GM18868 (cell line): ENCODE measurements around the gene TCOF1.
"Not testable (repeated sequence)": the region's sequence is repeated elsewhere in the genome, so short reads cannot be mapped to it uniquely, and the experiment has no call there.

Experiments used
- ATAC-seq: cut with Tn5 transposase; IDR thresholded peaks from one replicate; pipeline ENCODE4 v1.9.1; 2021; ENCODE audit warnings: mild to moderate bottlenecking, moderate library complexity; ENCODE audit not compliant: unreplicated experiment

Gene TCOF1

GRCh38 chr5:150413902-150414790, 56.6 kb downstream of the TCOF1 start:
- not testable (repeated sequence) for ATAC-seq

GRCh38 chr5:150419630-150420270, 62.3 kb downstream of the TCOF1 start:
- peak; percentile 82 for ATAC-seq

GRCh38 chr5:150422075-150422474, 64.6 kb downstream of the TCOF1 start:
- no peak for ATAC-seq

GRCh38 chr5:150422758-150423157, 65.3 kb downstream of the TCOF1 start:
- no peak for ATAC-seq

GRCh38 chr5:150426165-150426564, 68.7 kb downstream of the TCOF1 start:
- not testable (repeated sequence) for ATAC-seq

- no peak for ATAC-seq
Measured at GRCh38 chr5:150428106-150428876, 70.8 kb downstream of the TCOF1 start.

GRCh38 chr5:150428978-150429377, 71.5 kb downstream of the TCOF1 start:
- no peak for ATAC-seq

- ATAC-seq, result peak; percentile 89
Measured at GRCh38 chr5:150429410-150429873, 71.9 kb downstream of the TCOF1 start.

- no peak for ATAC-seq
Measured at GRCh38 chr5:150431048-150431447, 73.6 kb downstream of the TCOF1 start.

GRCh38 chr5:150431574-150431973, 74.1 kb downstream of the TCOF1 start:
- ATAC-seq, result no peak

GRCh38 chr5:150434464-150434863, 77.0 kb downstream of the TCOF1 start:
- no peak for ATAC-seq

GRCh38 chr5:150436141-150436680, 78.7 kb downstream of the TCOF1 start:
- peak; percentile 94 for ATAC-seq

GRCh38 chr5:150438873-150439546, 81.5 kb downstream of the TCOF1 start:
- ATAC-seq, result no peak

GRCh38 chr5:150440948-150441812, 83.7 kb downstream of the TCOF1 start:
- no peak for ATAC-seq

GRCh38 chr5:150441813-150442698, 84.6 kb downstream of the TCOF1 start:
- no peak for ATAC-seq

- ATAC-seq, result no peak
Measured at GRCh38 chr5:150442699-150443080, 85.2 kb downstream of the TCOF1 start.

GRCh38 chr5:150443242-150444075, 86.0 kb downstream of the TCOF1 start:
- ATAC-seq, result no peak

GRCh38 chr5:150444770-150445169, 87.3 kb downstream of the TCOF1 start:
- ATAC-seq, result no peak
